T-helper 2 cell treated with Interferon-gamma antibody and Interleukin-4, amounts not matched to agents 5 μg/mL and 100 μg/mL, for 36 hours (primary cell): ENCODE data around the gene C1orf50.

Experiments used
- DNase-seq: peaks from one replicate; pipeline ENCODE4 v3.0.0; 2021; ENCODE audit warnings: low spot score
- H3K27ac Mint-ChIP-seq: one replicate; pipeline ENCODE4 v1.8.0; 2021; ENCODE audit warnings: mild to moderate bottlenecking, mixed read lengths
- H3K27me3 Mint-ChIP-seq: one replicate; pipeline ENCODE4 v1.8.0; 2021; ENCODE audit warnings: low read depth, mixed read lengths
- H3K36me3 Mint-ChIP-seq: one replicate; pipeline ENCODE4 v1.8.0; 2021; ENCODE audit warnings: low read depth, mixed read lengths
- H3K4me1 Mint-ChIP-seq: one replicate; pipeline ENCODE4 v1.8.0; 2021; ENCODE audit warnings: low read depth, mixed read lengths
- H3K4me3 Mint-ChIP-seq: one replicate; pipeline ENCODE4 v1.8.0; 2022; ENCODE audit warnings: mild to moderate bottlenecking, moderate library complexity, mixed read lengths
- H3K9me3 Mint-ChIP-seq: one replicate; pipeline ENCODE4 v1.8.0; 2021; ENCODE audit warnings: mixed read lengths

Gene C1orf50

DNA sequence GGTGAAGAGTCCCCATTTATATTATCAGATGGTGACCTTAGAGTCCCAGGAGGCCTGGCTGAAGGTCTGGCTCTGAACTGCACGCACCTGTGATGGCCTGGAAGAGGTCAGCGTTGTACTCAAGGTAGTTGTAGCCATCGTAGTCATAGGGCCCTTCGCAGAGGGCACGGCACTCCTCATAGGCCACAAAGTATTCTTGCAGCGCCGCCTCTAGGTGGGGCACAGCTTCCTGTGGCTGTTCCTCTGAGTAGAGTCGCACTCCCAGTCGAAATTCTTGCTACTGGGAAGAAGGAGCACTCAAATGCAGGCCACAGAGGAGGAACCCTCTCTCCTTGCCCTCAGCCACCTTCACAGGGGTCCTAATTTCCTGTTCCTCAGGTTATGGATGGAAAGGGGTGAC is 7.9 kb upstream of the C1orf50 start:
- no peaks in the 10 kb centered on the region for H3K9me3 Mint-ChIP-seq
- H3K27me3 Mint-ChIP-seq = no peaks in the 10 kb centered on the region
- no peak for DNase-seq
- H3K4me1 Mint-ChIP-seq = no peaks in the 10 kb centered on the region
- no peak overlapping the region for H3K27ac Mint-ChIP-seq
- H3K4me3 Mint-ChIP-seq = no peak overlapping the region
- peaks cover 28% of the 10 kb centered on the region for H3K36me3 Mint-ChIP-seq

GRCh38 chr1:42761567-42761966 is 5.5 kb upstream of the C1orf50 start:
- Mint-ChIP-seq H3K36me3 (peaks cover 13% of the 10 kb centered on the region), H3K4me1 (no peaks in the 10 kb centered on the region), H3K4me3 (no peak overlapping the region), H3K27ac (no peak overlapping the region), H3K27me3 (no peaks in the 10 kb centered on the region), H3K9me3 (no peaks in the 10 kb centered on the region)
- DNase-seq = no peak

GRCh38 chr1:42762269-42762668 is 4.8 kb upstream of the C1orf50 start:
- DNase-seq = no peak
- Mint-ChIP-seq H3K27ac (no peak overlapping the region), H3K4me1 (no peaks in the 10 kb centered on the region)

GRCh38 chr1:42765269-42765668 is 1.8 kb upstream of the C1orf50 start:
- Mint-ChIP-seq H3K4me1 (peaks cover 9% of the 10 kb centered on the region), H3K9me3 (no peaks in the 10 kb centered on the region), H3K36me3 (peaks cover 8% of the 10 kb centered on the region), H3K27ac (no peak overlapping the region), H3K4me3 (no peak overlapping the region), H3K27me3 (no peaks in the 10 kb centered on the region)
- DNase-seq = no peak

More at GRCh38 chr1:42762269-42762668, 4.8 kb upstream of the C1orf50 start:
- no peak overlapping the region for H3K4me3 Mint-ChIP-seq
- peaks cover 9% of the 10 kb centered on the region for H3K36me3 Mint-ChIP-seq
- no peaks in the 10 kb centered on the region for H3K27me3 Mint-ChIP-seq
- no peaks in the 10 kb centered on the region for H3K9me3 Mint-ChIP-seq

DNA sequence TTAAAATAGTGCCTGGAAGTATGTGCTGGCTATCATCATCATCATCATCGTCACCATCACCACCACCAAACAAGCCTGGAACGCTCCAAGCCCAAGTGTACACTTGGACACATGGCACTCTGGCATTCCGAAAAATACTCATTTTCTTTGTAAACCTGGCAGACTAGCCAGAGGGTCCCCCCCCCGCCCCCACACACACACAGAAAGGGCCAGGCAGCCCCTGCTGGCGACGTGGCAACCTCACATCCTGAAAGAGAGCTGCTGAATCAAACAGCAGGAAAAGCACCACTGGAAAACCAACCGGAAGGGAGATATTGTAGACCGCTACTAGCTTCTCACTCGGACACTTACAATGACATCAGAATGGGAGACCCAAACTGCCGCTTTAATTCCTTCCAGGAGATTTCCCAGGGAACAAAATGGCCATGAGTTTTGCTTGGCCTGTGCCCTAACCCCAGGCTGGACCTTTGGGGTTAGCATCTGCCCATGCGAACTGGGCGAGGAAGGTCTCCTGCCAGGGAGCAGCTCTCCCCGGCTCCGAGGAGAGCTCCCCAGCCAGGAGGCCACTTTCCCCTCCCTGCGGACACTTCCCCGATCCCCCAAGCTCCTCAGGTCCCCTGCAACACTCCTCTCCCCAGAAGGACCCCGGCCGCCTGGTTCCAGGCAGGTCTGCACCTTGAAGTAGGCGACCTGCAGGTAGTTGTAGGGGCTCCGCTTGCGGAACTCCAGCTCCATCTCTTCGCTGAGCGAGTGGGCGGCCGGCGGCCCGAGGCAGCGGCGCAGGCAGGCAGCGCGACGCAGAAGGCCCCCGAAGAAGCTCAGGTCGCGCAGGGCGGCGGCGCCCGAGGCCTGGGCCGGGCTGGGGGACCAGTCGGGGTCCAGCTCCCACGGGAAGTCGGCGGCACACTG is 963 bp upstream of the C1orf50 start:
- no peaks in the 10 kb centered on the region for H3K9me3 Mint-ChIP-seq
- no peak overlapping the region for H3K27ac Mint-ChIP-seq
- no peaks in the 10 kb centered on the region for H3K27me3 Mint-ChIP-seq
- DNase-seq = peak; percentile 54
- H3K36me3 Mint-ChIP-seq = peaks cover 12% of the 10 kb centered on the region
- H3K4me1 Mint-ChIP-seq = peaks cover 14% of the 10 kb centered on the region
- no peak overlapping the region for H3K4me3 Mint-ChIP-seq

GRCh38 chr1:42767510-42768000 is 506 bp downstream of the C1orf50 start:
- Mint-ChIP-seq H3K27ac (peak overlapping the region; percentile 89), H3K4me3 (no peak overlapping the region), H3K4me1 (peaks cover 18% of the 10 kb centered on the region), H3K9me3 (no peaks in the 10 kb centered on the region), H3K36me3 (peaks cover 16% of the 10 kb centered on the region), H3K27me3 (no peaks in the 10 kb centered on the region)
- DNase-seq = no peak

DNA sequence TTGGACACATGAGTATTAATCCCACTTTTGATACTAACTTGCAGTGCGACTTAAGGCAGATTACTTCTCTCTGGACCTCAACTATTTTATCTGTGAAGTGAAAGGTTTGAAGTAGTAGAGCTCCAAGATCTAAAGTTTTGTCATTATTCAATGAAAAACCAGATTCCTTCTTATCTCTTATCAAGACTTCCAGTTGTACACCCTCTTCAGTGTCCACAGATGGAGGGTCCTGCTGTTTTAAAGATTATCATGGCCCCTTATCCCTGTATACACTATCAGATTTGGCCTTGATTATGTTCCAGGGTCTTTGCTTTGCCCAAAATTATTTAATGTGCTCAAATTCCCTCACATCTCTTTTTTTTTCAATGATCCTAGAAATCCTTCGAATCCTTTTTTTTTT is 1.1 kb downstream of the C1orf50 start:
- Mint-ChIP-seq H3K36me3 (peaks cover 19% of the 10 kb centered on the region), H3K27ac (no peak overlapping the region), H3K9me3 (no peaks in the 10 kb centered on the region), H3K4me1 (peaks cover 23% of the 10 kb centered on the region), H3K27me3 (no peaks in the 10 kb centered on the region), H3K4me3 (no peak overlapping the region)
- no peak for DNase-seq

- Mint-ChIP-seq H3K27ac (no peak overlapping the region), H3K4me3 (no peak overlapping the region), H3K36me3 (peaks cover 27% of the 10 kb centered on the region), H3K4me1 (peaks cover 24% of the 10 kb centered on the region), H3K9me3 (no peaks in the 10 kb centered on the region), H3K27me3 (no peaks in the 10 kb centered on the region)
- no peak for DNase-seq
These were observed 2.8 kb downstream of the C1orf50 start for GRCh38 chr1:42769811-42770210.

DNA sequence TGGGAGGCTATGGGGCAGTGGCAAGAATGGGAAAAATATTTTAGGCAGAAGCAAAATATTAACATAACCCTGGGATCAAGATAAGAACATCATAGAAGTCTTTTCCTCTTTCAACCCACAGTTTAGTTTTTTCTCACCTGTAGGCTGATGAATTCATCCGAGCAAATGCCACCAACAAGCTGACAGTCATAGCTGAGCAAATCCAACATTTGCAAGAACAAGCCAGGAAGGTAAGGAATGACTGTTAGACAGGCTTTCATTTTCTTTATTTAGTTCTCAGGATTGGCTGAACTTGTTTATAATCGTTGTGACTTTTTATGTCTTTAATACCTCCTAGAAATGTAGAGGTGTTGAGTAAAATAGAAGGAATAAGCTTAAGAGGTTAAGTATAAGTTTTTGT is 6.4 kb downstream of the C1orf50 start:
- peaks cover 51% of the 10 kb centered on the region for H3K36me3 Mint-ChIP-seq
- peak overlapping the region; percentile 29 for H3K27ac Mint-ChIP-seq
- H3K4me1 Mint-ChIP-seq = peaks cover 28% of the 10 kb centered on the region

GRCh38 chr1:42774928-42775526 is 8.0 kb downstream of the C1orf50 start:
- Mint-ChIP-seq H3K36me3 (peaks cover 53% of the 10 kb centered on the region), H3K9me3 (no peaks in the 10 kb centered on the region), H3K4me1 (peaks cover 35% of the 10 kb centered on the region), H3K4me3 (no peak overlapping the region), H3K27ac (no peak overlapping the region), H3K27me3 (no peaks in the 10 kb centered on the region)
- DNase-seq = no peak

More for the DNA sequence above, 6.4 kb downstream of the C1orf50 start:
- no peak for DNase-seq
- no peak overlapping the region for H3K4me3 Mint-ChIP-seq
- H3K27me3 Mint-ChIP-seq = no peaks in the 10 kb centered on the region
- H3K9me3 Mint-ChIP-seq = no peaks in the 10 kb centered on the region

DNA sequence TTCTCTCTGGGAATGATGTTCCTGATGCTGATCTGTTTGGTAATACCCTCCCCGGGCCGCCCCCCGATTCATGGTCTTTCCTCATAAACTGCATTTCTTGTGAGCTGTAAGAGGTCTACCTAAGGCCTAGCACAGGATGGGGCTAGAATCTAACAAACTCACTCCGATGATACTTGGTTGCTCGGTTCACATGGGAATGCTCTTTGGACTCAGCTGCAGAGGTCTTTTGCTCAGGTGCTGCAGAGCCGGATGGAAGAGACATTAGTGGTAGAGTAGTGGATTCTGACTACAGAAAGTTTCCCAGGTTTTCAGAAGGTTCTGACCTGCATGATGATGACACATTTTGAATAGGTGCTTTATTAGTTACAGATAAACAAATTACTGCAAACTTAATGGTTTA is 9.5 kb downstream of the C1orf50 start:
- H3K27ac Mint-ChIP-seq = no peak overlapping the region
- no peak for DNase-seq
- H3K9me3 Mint-ChIP-seq = no peaks in the 10 kb centered on the region
- H3K36me3 Mint-ChIP-seq = peaks cover 55% of the 10 kb centered on the region
- H3K4me3 Mint-ChIP-seq = no peak overlapping the region
- no peaks in the 10 kb centered on the region for H3K27me3 Mint-ChIP-seq
- H3K4me1 Mint-ChIP-seq = peaks cover 38% of the 10 kb centered on the region

DNA sequence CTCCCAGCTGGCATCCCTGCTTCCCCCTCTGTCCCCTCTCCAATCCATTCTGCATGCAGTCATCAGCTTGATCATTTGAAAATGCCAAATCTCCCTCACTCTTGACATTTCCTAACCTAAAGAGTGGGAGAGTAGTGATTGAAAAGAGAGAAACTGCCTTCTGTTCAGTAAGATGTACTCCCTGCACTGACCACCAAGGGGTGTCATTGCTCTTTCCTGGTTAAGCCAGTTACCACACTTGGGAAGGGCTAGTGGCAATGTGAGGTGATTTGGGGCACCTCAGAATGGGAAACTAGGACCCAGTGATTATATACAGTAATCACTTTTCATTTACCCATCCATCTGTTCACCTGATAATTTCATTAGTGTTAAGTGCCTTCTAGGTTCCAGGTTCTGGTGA is 10.8 kb downstream of the C1orf50 start:
- DNase-seq = peak; percentile 21
- Mint-ChIP-seq H3K27ac (no peak overlapping the region), H3K27me3 (no peaks in the 10 kb centered on the region), H3K36me3 (peaks cover 54% of the 10 kb centered on the region), H3K4me1 (peaks cover 33% of the 10 kb centered on the region), H3K4me3 (no peak overlapping the region), H3K9me3 (no peaks in the 10 kb centered on the region)

GRCh38 chr1:42779725-42780124 is 12.7 kb downstream of the C1orf50 start:
- peak; percentile 39 for DNase-seq
- Mint-ChIP-seq H3K4me3 (no peak overlapping the region), H3K4me1 (peaks cover 28% of the 10 kb centered on the region), H3K9me3 (no peaks in the 10 kb centered on the region), H3K36me3 (peaks cover 45% of the 10 kb centered on the region), H3K27me3 (no peaks in the 10 kb centered on the region), H3K27ac (no peak overlapping the region)

GRCh38 chr1:42780176-42780575 is 13.1 kb downstream of the C1orf50 start:
- Mint-ChIP-seq H3K36me3 (peaks cover 40% of the 10 kb centered on the region), H3K9me3 (no peaks in the 10 kb centered on the region), H3K4me1 (peaks cover 28% of the 10 kb centered on the region), H3K4me3 (no peak overlapping the region), H3K27me3 (no peaks in the 10 kb centered on the region), H3K27ac (no peak overlapping the region)
- DNase-seq = no peak
